Stimulated activated CD8-positive, alpha-beta memory T cell treated with anti-CD3 and anti-CD28 coated beads, Interleukin-7, amount 100 ng/mL, for 48 hours (primary cell): ENCODE measurements around the gene TMED5.
"Not testable (repeated sequence)": the region's sequence is repeated elsewhere in the genome, so short reads cannot be mapped to it uniquely, and the experiment has no call there.

Source experiments
- DNase-seq, 2 donors: peaks; one replicate each; pipeline ENCODE4 v3.0.0-alpha.2; 2020; ENCODE audit warnings: low read depth in 1 of 2; ENCODE audit errors: extremely low read depth in 1 of 2

Gene TMED5

GRCh38 chr1:93179886-93180722 is at the start of gene TMED5:
Gene TMED5 (minus strand): TSS chr1:93180413. CDS start chr1:93180242, 171 bp downstream.
- DNase-seq: peak; percentile 94 to 96

GRCh38 chr1:93223023-93223675 is 42.9 kb upstream of the TMED5 start:
- no peak for DNase-seq

- DNase-seq: no peak
Measured at GRCh38 chr1:93221913-93222312, 41.7 kb upstream of the TMED5 start.

- DNase-seq: not testable (repeated sequence)
Measured at GRCh38 chr1:93220716-93221115, 40.5 kb upstream of the TMED5 start.

GRCh38 chr1:93219443-93219842 is 39.2 kb upstream of the TMED5 start:
- peak in 1 of 2 donors; percentile 5 for DNase-seq

- DNase-seq: no peak
Measured at GRCh38 chr1:93215322-93215721, 35.1 kb upstream of the TMED5 start.

GRCh38 chr1:93207211-93207610 is 27.0 kb upstream of the TMED5 start:
- DNase-seq: no peak

- DNase-seq: no peak
Measured at GRCh38 chr1:93206567-93206954, 26.3 kb upstream of the TMED5 start.

- no peak for DNase-seq
Measured at GRCh38 chr1:93205892-93206566, 25.8 kb upstream of the TMED5 start.

- no peak for DNase-seq
Measured at GRCh38 chr1:93200714-93201113, 20.5 kb upstream of the TMED5 start.

GRCh38 chr1:93200086-93200620 is 19.9 kb upstream of the TMED5 start:
- DNase-seq: no peak

- no peak for DNase-seq
Measured at GRCh38 chr1:93199150-93199549, 18.9 kb upstream of the TMED5 start.

GRCh38 chr1:93196591-93196990 is 16.4 kb upstream of the TMED5 start:
- DNase-seq: no peak

GRCh38 chr1:93194231-93194990 is 14.2 kb upstream of the TMED5 start:
- DNase-seq: no peak

GRCh38 chr1:93190432-93190831 is 10.2 kb upstream of the TMED5 start:
- DNase-seq: no peak

- DNase-seq: no peak
Measured at GRCh38 chr1:93186667-93187066, 6.5 kb upstream of the TMED5 start.

- DNase-seq: peak; percentile 11 to 31
Measured at GRCh38 chr1:93180723-93181613, 755 bp upstream of the TMED5 start, which contains the start of gene CCDC18. Gene CCDC18 (plus strand): TSS chr1:93180724. CDS start chr1:93183362, 2,638 bp downstream.

GRCh38 chr1:93178418-93178817 is 1.8 kb downstream of the TMED5 start:
- DNase-seq: no peak

GRCh38 chr1:93177991-93178390 is 2.2 kb downstream of the TMED5 start:
- no peak for DNase-seq

GRCh38 chr1:93174638-93175037 is 5.6 kb downstream of the TMED5 start:
- DNase-seq: not testable (repeated sequence)
